NCI-H146 (cell line): ENCODE measurements around the gene ANKRD40.

ENCODE experiments used
- DNase-seq: peaks from one replicate; lab custom pipeline; 2025; lab: John Stamatoyannopoulos, UW

ANKRD40 gene

GRCh38 chr17:50668025-50668837 is 39.5 kb downstream of the ANKRD40 start:
- no peak for DNase-seq

DNA sequence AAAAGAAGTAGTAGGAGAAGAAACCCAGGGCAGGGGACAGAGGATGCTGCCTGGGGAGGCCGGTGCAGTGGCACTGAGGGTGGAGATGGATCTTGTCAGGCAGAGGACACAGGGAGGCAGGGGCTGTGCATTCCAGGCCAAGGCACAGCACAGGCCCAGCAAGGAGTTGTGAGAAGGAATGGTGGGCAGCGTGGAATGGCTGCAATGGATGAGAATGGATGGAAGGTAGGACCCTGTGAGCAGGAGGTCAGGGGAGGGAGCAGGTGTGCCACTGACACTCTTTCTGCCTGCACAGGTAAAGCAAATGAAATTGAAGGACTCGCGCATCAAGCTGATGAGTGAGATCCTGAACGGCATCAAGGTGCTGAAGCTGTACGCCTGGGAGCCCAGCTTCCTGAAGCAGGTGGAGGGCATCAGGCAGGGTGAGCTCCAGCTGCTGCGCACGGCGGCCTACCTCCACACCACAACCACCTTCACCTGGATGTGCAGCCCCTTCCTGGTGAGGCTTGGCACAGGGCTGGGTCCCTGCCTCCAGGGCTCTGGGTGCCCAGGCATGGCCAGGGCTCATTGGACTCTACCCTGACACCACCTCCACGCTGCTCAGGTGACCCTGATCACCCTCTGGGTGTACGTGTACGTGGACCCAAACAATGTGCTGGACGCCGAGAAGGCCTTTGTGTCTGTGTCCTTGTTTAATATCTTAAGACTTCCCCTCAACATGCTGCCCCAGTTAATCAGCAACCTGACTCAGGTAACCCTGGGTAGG is 40.3 kb downstream of the ANKRD40 start:
- DNase-seq, result no peak

- no peak for DNase-seq
Measured at GRCh38 chr17:50666316-50666715, 41.4 kb downstream of the ANKRD40 start.

- no peak for DNase-seq
Measured at GRCh38 chr17:50665838-50666237, 41.9 kb downstream of the ANKRD40 start.

GRCh38 chr17:50664788-50665458 is 42.8 kb downstream of the ANKRD40 start:
- no peak for DNase-seq

GRCh38 chr17:50663812-50664374 is 43.8 kb downstream of the ANKRD40 start:
- no peak for DNase-seq

DNA sequence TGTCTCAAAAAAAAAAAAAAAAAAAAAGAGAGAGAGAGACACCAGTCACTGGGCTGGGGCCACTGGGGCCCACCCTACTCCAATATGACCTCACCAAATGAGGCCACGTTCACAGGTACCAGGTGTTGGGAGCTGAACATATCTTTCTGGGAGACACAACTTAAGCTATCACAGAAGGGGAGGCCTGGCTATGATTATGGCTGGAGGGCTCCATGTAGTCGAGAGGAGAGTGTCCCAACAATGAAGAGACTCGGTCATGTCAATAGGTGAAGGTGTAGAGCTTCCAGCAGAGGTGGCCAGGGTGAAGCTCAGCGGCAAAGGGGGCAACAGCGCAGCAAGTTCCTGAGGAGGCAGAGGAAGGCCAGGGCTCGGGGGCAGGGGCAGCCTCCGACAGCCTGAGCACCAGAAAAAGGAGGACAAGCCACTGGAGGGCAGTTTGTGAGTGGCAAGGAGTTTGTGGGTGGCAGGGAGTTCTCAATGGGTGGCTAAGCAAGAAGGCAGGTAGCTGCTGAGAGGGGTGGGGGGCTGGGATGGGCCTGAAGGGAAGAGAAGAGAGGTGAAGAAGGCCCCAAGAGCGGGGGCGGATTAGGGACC is 45.0 kb downstream of the ANKRD40 start:
- no peak for DNase-seq

- no peak for DNase-seq
Measured at GRCh38 chr17:50661795-50662391, 45.8 kb downstream of the ANKRD40 start.

DNA sequence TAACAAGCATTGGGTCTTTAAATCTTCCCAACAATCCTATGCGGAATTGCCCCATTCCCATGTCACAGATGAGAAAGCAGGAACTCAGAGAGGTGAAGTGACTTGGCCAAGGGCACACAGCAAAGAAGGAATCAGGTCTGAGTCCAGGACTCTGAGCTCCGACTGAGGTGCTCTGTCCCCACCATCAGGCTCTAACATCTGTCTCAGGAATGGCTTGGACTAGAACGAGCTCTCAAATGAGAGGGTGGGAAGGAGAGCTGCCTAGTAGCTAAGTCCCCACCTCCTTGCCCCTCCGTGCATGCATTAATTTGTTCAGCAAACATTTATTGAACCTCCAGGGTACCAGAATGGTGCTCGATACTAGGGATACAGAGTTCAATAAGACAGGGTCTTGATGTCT is 46.4 kb downstream of the ANKRD40 start:
- DNase-seq, result no peak

GRCh38 chr17:50660887-50661345 is 46.8 kb downstream of the ANKRD40 start:
- no peak for DNase-seq

DNA sequence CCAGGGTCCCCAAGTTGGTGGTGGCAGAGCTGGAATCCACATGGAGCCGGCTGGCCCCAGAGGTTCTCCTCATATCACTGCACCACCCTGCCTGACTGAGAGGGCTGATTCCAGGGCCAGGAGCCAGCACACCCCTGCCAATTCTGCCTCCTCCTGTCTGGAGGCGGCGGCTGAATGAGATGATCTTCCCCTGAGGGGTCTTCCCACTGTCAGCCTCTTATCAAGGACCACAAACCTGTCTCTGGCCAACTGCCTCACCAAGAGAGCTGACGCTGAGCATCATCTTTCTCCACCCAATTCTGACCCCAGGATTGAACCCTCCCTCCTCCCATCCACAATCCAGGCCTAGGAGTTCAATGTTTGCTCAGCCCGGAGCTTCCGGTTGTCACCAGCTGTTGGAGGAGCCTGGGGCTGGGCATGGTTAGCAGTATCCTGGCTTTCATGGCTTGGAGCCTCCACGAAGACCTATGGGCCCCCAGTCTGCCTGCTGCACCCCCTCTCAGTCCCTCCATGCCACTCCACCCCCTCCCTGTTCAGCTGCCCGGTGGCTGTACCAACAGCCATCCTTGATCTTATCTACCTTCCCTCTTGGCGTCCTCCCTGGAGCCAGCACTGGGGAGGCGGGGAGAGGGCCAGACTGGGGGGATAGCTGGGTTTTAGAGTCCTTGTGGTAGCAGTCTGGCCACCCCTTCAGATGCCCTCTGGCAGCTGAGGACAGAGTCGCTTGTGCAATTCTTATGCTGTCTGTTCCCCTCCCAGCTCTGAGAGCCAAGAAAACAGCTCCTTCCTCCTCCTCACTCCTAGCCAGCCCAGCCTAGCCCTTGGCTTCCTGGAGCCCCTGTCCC is 47.5 kb downstream of the ANKRD40 start:
- DNase-seq, result peak; percentile 57

DNA sequence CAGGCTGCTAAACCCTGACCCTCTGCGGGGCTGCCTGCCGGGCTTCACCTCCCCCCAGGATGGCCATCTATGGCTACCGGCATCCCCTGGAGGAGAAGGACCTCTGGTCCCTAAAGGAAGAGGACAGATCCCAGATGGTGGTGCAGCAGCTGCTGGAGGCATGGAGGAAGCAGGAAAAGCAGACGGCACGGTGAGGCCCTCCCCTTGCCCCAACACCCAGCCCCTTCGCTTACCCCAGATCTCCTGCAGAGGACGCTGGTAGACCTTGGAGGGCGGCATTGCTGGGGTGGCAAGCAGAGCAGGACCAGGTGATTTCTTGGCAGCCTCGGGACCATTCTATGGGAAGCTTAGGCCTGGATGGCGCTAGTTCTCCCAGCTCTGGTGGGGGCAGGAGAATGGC is 48.5 kb downstream of the ANKRD40 start:
- no peak for DNase-seq

DNA sequence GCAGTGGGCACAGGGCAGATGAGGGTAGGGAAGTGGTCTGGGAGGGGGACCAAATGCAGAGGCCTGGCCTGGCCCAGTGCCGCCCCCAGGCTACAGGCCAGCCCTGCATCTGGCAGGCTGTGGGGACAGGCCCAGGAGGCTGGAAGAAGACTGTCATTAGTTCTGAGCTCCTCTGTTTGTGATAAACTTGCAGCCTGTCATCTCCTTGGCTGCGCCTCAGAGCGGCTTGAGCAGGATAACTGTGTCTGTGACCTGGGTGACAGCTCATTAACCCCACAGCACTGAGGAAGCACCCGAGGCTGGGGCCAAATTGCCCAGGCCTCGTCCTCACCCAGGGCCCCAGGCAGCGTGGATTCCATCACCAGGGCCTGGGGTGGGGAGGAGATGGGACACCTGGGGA is 49.1 kb downstream of the ANKRD40 start:
- no peak for DNase-seq

GRCh38 chr17:50657627-50658026 is 50.1 kb downstream of the ANKRD40 start:
- no peak for DNase-seq

- DNase-seq, result no peak
Measured at GRCh38 chr17:50657054-50657453, 50.7 kb downstream of the ANKRD40 start.

DNA sequence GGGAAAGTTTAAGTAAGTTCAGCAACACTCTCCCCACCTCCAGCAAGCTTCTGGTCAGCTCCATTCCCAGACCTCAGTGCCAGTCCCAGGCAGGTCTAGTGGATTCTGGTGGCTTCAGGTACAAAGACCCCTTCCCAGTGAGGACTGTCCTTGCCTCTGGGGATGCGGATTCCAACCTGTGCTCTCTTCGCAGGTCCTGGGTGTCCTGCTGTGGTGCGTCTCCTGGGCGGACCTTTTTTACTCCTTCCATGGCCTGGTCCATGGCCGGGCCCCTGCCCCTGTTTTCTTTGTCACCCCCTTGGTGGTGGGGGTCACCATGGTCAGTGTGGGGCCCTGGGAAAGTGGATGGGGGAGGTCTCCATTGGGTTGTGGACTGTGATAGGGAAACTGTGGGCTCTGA is 51.2 kb downstream of the ANKRD40 start:
- no peak for DNase-seq

DNA sequence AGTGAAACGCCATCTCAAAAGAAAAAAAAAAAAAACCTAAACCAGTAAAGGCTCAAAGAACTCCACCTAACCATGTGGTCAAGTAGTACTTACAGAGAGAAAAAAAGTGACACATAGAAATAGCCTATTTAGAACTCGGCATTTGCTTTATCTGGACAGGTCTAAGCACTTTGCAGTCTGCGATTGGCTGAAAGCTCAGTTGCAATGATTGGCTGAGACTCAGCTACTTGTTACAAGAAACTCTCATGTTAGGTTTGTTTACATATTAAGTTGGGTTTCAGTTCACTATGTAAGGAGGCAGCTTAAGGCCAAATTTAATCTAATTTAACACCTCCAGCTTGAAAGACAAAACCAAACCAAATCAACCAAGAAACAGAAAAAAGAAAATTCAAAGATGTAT is 54.0 kb downstream of the ANKRD40 start:
- DNase-seq, result no peak

GRCh38 chr17:50651661-50652060 is 56.1 kb downstream of the ANKRD40 start:
- no peak for DNase-seq

GRCh38 chr17:50649042-50649908 is 58.4 kb downstream of the ANKRD40 start:
- no peak for DNase-seq

DNA sequence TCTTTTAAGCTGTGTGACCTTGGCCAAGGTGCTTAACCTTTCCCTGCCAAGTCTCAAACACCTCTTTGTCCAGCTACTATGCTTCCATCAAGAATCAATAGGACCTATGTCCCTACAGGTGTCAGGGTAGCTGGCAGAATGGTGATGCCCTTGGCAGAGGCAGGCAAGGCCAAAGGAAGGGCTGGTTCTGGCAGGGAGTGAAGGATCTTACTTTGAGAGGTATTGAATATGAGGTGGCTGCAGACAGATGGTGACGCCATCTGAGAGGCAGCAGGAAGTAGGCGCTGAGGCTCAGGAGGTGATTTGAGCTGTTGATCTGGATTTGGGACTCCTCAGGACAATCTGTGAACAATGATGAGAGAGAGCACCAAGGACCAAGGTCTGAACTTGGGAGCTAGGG is 60.5 kb downstream of the ANKRD40 start:
- DNase-seq, result no peak
